Measurements from ENCODE around the gene TMEM217. TPM values are rescaled to one million over a fixed set of nuclear protein-coding genes. Genes with fewer than 3 reads are reported as not detected.

Gene TMEM217
- 0.35 to 1.1 TPM (median 0.60 TPM) in 5 replicates for total RNA-seq (2022; extraction: Qiagen RNA extraction)

GRCh38 chr6:37257634-37258404 lies at the start of gene TMEM217, which contains the start of gene TBC1D22B:
TSS of gene TMEM217 (minus strand) at chr6:37258144. CDS start at chr6:37219030, 39,114 bp downstream.
TSS of gene TBC1D22B (plus strand) at chr6:37257772. CDS start at chr6:37257918, 146 bp downstream.

GRCh38 chr6:37169496-37170272 lies 88.3 kb downstream of the TMEM217 start, which contains the start of gene PIM1:
TSS of gene PIM1 (plus strand) at chr6:37170152. CDS start at chr6:37170576, 424 bp downstream.

Other genes with a start within 250 kb of the TMEM217 start
- gene PIM1, start 88.0 kb downstream of the TMEM217 start, total RNA-seq (2022; extraction: Qiagen RNA extraction), result 10.2 to 15.0 TPM (median 13.7 TPM) in 5 replicates
- 4.5 to 6.0 TPM (median 5.6 TPM) in 5 replicates for gene TBC1D22B, start 372 bp downstream of the TMEM217 start, total RNA-seq (2022; extraction: Qiagen RNA extraction)
- 21.7 to 29.5 TPM (median 27.3 TPM) in 5 replicates for gene RNF8, start 95.8 kb upstream of the TMEM217 start, total RNA-seq (2022; extraction: Qiagen RNA extraction)
- gene CMTR1, start 175.1 kb upstream of the TMEM217 start, total RNA-seq (2022; extraction: Qiagen RNA extraction), result 14.5 to 17.7 TPM (median 17.1 TPM) in 5 replicates
- 37.5 to 52.4 TPM (median 40.4 TPM) in 5 replicates for gene CCDC167, start 241.7 kb upstream of the TMEM217 start, total RNA-seq (2022; extraction: Qiagen RNA extraction)

All from A549 treated with dexamethasone at 1 μM for 4 hours (cell line).